Stomach (tissue), 19 donors: ENCODE data around the gene RPP25L. TPM values are rescaled to one million over a fixed set of nuclear protein-coding genes. Genes with fewer than 3 reads are reported as not detected.

Experiments
- DNase-seq, 2 donors: peaks; one replicate each; pipeline versions ENCODE4 v3.0.0 to v3.0.0-alpha.2; 2013 to 2019
- H3K27ac ChIP-seq, 5 donors: fragments of 200-600 bp in 4 of 5; sonication (generic) in 4 of 5; one replicate each; pipeline ENCODE4 v1.5.1; 2013 to 2019; ENCODE audit warnings: mild to moderate bottlenecking in 1 of 5, moderate library complexity in 1 of 5
- H3K27me3 ChIP-seq, 3 donors: fragments of 200-600 bp; sonication (generic); one replicate each; pipeline ENCODE4 v1.5.1; 2017 to 2019; ENCODE audit warnings: mixed run types in 1 of 3
- H3K36me3 ChIP-seq, 4 donors: fragments of 200-600 bp; sonication (generic); 1 replicate in 3 of 4; 2 replicates in 1 of 4; pipeline ENCODE4 v1.5.1; 2016 to 2019
- H3K4me1 ChIP-seq, 4 donors: fragments of 200-600 bp; sonication (generic); one replicate each; pipeline ENCODE4 v1.5.1; 2016 to 2019
- H3K4me3 ChIP-seq, 4 donors: fragments of 200-600 bp; sonication (generic) in 3 of 4; one replicate each; pipeline ENCODE4 v1.5.1; 2016 to 2019; ENCODE audit warnings: mild to moderate bottlenecking in 1 of 4
- H3K9me3 ChIP-seq, 4 donors: fragments of 200-600 bp; sonication (generic); one replicate each; pipeline ENCODE4 v1.5.1; 2016 to 2019
- EP300 ChIP-seq: sonication (generic); formaldehyde crosslinking; IDR thresholded peaks from one replicate; pipeline ENCODE4 v1.6.1; 2017; ENCODE audit warnings: antibody characterized with exemption
- POLR2A ChIP-seq, 4 donors: fragments of 450-650 bp; IDR thresholded peaks; one replicate each; pipeline ENCODE4 v1.6.1; 2016; ENCODE audit warnings: antibody characterized with exemption in 4 of 4, control low read depth in 2 of 4, mild to moderate bottlenecking in 1 of 4, moderate library complexity in 1 of 4
- POLR2AphosphoS5 ChIP-seq, 3 donors: sonication (generic); formaldehyde crosslinking; IDR thresholded peaks; one replicate each; pipeline ENCODE4 v1.6.1; 2016; ENCODE audit warnings: antibody characterized with exemption in 3 of 3
- WGBS, 5 donors: extraction: QIAGEN DNeasy Blood & Tissue Kit in 3 of 5; methylation state at CpG; one replicate each; pipeline versions ENCODE4 v1.1.5 to v1.1.7; 2013 to 2018; 5-methylcytosine and 5-hydroxymethylcytosine counted together
- intact Hi-C: fragments of 100-400 bp; cut with DNase I; formaldehyde crosslinking; loops from one replicate; pipeline ENCODE4 v1.15.1; 2023; ENCODE audit warnings: low total_unique reads
- long read RNA-seq, 10 donors: transcript quantifications; one replicate each; lab custom pipeline, GENCODE V29; 2026
- polyA plus RNA-seq, 3 donors: library from polyadenylated mRNA; stranded (reverse); fragments of 200-250 nt; gene quantifications; one replicate each; pipeline ENCODE4 v1.2.3, GENCODE V29; 2013
- total RNA-seq, 5 donors: library from RNA; depleted of rRNA; stranded (reverse); fragments of >200 nt; gene quantifications; one replicate each; pipeline versions ENCODE4 v1.1.0 to v1.2.3, GENCODE V29; 2014 to 2016
- TF ChIP-seq, protein P1 (sequence below), 7 experiments: fragments of 450-650 bp in 4 of 7; fragments of 200-600 bp in 3 of 7; sonication (generic) in 3 of 7; IDR thresholded peaks; one replicate each; pipeline ENCODE4 v1.5.1; 2016 to 2019; ENCODE audit warnings: antibody characterized with exemption in 7 of 7, control low read depth in 2 of 7, mild to moderate bottlenecking in 1 of 7
- donor health status: healthy with polysubstance abuse.
- donor health status: Bipolar disorder and iron deficiency.
- donor health status: healthy.

The RPP25L gene, protein sequence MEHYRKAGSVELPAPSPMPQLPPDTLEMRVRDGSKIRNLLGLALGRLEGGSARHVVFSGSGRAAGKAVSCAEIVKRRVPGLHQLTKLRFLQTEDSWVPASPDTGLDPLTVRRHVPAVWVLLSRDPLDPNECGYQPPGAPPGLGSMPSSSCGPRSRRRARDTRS
- 10 to 100 TPM in 4 of 5 donors, 1 to 10 TPM in 1; 2.9 to 49.5 (median 16.5) TPM for total RNA-seq
- polyA plus RNA-seq: 10 to 100 TPM; 28.9 to 40.4 (median 37.9) TPM
- long read RNA-seq, donor 1, partial matches to known transcripts: 7 of 11 reads
- long read RNA-seq, donor 1, other reads (novel, unspliced or antisense): 0 of 11 reads
- long read RNA-seq, donor 2, transcript RPP25L-202 (2 exons, 888 nt): major isoform, 12 of 13 reads
- long read RNA-seq, donor 2, partial matches to known transcripts: 0 of 13 reads
- long read RNA-seq, donor 2, other reads (novel, unspliced or antisense): 0 of 13 reads
- long read RNA-seq, donor 3, transcript RPP25L-202 (2 exons, 888 nt): major isoform, 8 of 8 reads
- long read RNA-seq, donor 3, partial matches to known transcripts: 0 of 8 reads
- long read RNA-seq, donor 3, other reads (novel, unspliced or antisense): 0 of 8 reads
- long read RNA-seq, donor 4, partial matches to known transcripts: 0 of 2 reads
- long read RNA-seq, donor 4, other reads (novel, unspliced or antisense): 0 of 2 reads
- long read RNA-seq, donor 5, transcript RPP25L-202 (2 exons, 888 nt): major isoform, 10 of 14 reads
- long read RNA-seq, donor 5, partial matches to known transcripts: 0 of 14 reads
- long read RNA-seq, donor 5, other reads (novel, unspliced or antisense): 0 of 14 reads
- long read RNA-seq, donor 6, transcript RPP25L-202 (2 exons, 888 nt): major isoform, 22 of 49 reads
- long read RNA-seq, donor 6, partial matches to known transcripts: 23 of 49 reads
- long read RNA-seq, donor 6, other reads (novel, unspliced or antisense): 0 of 49 reads
- long read RNA-seq, donor 7, transcript RPP25L-202 (2 exons, 888 nt): major isoform, 12 of 29 reads
- long read RNA-seq, donor 7, partial matches to known transcripts: 14 of 29 reads
- long read RNA-seq, donor 7, other reads (novel, unspliced or antisense): 0 of 29 reads
- long read RNA-seq, donor 8, transcript RPP25L-202 (2 exons, 888 nt): major isoform, 10 of 16 reads
- long read RNA-seq, donor 8, transcript RPP25L-201 (2 exons, 1,092 nt): minor isoform, 6 of 16 reads
- long read RNA-seq, donor 8, partial matches to known transcripts: 0 of 16 reads
- long read RNA-seq, donor 8, other reads (novel, unspliced or antisense): 0 of 16 reads
- long read RNA-seq, donor 9, transcript RPP25L-202 (2 exons, 888 nt): major isoform, 9 of 34 reads
- long read RNA-seq, donor 9, partial matches to known transcripts: 23 of 34 reads
- long read RNA-seq, donor 9, other reads (novel, unspliced or antisense): 0 of 34 reads
- long read RNA-seq, donor 10, transcript RPP25L-202 (2 exons, 888 nt): major isoform, 5 of 6 reads
- long read RNA-seq, donor 10, partial matches to known transcripts: 0 of 6 reads
- long read RNA-seq, donor 10, other reads (novel, unspliced or antisense): 0 of 6 reads

DNA sequence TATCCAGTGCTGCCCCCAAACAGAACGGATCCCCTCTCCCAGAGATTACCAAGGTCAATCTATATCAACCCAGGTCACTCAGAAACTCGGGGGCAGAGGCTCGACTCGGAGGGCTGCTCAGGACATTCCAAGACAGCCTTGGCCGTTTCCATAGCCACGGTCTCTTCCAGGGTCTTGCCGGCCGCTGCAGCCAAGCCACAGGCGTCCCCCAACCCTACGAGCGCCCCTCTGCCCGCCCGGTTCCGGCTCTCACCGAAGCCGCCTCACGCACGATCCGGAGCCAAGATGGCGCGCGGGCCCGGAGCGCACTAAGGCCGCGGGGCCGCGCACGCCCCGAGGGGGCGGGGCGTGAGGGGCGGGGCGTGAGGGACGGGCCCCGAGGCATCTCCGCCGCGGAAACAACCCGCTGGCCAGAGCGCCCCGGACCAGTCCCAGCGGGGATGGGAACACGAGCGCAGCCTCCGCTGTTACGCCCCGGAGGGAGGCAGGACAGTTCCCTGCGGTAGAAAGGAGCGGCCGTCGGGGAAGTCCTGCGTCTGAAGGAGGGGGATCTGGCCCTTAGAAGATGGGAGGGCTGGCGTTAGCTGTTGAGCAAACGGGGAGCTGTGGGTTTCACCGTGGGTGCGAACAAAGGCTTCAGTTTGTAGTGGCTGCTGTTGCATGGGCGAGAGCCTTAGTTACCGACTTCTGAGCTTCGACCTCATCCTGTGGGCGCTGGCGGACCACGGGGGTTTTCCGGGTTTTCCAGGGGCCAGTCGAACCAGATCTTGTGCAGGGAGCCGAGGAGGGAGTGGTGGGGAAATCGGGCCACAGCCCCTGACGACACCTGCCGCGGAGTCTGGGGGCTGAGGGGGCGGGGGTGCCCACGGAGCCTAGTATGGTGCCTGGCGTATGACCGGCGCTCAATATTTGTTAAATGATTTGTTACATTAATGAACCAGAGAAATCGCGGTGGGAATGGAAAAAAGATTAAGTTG, at the start of gene RPP25L:
Gene RPP25L, minus strand, starts transcription at position 287 of the 977 bp plus-strand sequence. CDS start 801 bp downstream, outside the sequence.
- intact Hi-C loops: no loop called here
- 0 to 1% (median 1%) methylated on average over 45 to 77 of the region's 77 CpGs for WGBS, 5 donors
- H3K4me3 ChIP-seq: peak within 1 kb of the TSS; percentile 57 to 75 (median 63)
- H3K27ac ChIP-seq: peak within 1 kb of the TSS; percentile 77 to 89 (median 88)
- peaks cover 20 to 30% (median 25%) of the 10 kb centered on the region in 4 donors for H3K4me1 ChIP-seq
- peak; percentile 91 to 96 for DNase-seq
- TF ChIP-seq, protein P1, sequence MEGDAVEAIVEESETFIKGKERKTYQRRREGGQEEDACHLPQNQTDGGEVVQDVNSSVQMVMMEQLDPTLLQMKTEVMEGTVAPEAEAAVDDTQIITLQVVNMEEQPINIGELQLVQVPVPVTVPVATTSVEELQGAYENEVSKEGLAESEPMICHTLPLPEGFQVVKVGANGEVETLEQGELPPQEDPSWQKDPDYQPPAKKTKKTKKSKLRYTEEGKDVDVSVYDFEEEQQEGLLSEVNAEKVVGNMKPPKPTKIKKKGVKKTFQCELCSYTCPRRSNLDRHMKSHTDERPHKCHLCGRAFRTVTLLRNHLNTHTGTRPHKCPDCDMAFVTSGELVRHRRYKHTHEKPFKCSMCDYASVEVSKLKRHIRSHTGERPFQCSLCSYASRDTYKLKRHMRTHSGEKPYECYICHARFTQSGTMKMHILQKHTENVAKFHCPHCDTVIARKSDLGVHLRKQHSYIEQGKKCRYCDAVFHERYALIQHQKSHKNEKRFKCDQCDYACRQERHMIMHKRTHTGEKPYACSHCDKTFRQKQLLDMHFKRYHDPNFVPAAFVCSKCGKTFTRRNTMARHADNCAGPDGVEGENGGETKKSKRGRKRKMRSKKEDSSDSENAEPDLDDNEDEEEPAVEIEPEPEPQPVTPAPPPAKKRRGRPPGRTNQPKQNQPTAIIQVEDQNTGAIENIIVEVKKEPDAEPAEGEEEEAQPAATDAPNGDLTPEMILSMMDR (IDR thresholded peaks at IDR 0.05): no peak
- no peak for TF ChIP-seq EP300
- peak; percentile 80 to 92 (median 88) for TF ChIP-seq POLR2AphosphoS5 (IDR thresholded peaks at IDR 0.05)
- peak in 1 of 4 donors; percentile 32 for TF ChIP-seq POLR2A (IDR thresholded peaks at IDR 0.05)
- peaks cover 25 to 43% (median 35%) of the 10 kb centered on the region in 4 donors for H3K36me3 ChIP-seq
- no peaks in the 10 kb centered on the region for H3K9me3 ChIP-seq
- no peaks in the 10 kb centered on the region for H3K27me3 ChIP-seq

DNA sequence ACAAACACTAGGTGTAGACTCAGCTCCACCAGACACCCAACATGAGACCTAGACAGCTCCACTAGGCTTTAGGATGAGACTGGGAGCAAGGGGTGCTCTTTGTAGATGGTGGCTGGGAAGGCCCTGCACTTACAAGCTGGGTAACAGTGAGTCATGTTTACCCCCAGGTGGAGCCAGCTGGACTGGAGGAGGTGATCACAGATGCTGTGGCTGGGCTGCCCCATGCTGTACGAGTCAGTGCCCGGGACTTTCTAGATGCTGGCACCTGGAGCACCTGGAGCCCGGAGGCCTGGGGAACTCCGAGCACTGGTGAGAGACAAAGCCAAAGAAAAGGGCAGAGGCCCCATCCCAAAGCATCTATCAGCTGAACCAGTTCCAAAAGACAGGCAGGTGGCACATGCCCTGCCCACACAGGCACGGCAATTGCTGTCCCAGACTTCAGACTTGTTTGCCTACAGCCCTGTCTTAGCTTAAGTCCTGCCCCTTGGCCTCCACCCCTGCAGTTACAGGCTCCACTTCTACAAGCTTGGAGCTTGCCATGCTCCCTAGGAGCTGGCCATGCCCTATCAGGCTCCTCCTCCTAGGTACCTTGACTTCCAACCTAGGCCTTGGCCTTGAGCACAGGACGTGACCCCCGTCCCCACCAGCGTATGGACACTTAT, 47.8 kb upstream of the RPP25L start:
- H3K27ac ChIP-seq: no peak overlapping the region
- intact Hi-C loops: no loop called here
- no peaks in the 10 kb centered on the region for H3K27me3 ChIP-seq
- WGBS, 5 donors: 72 to 97% (median 79%) methylated on average over 6 to 8 of the region's 8 CpGs
- no peak overlapping the region for H3K4me3 ChIP-seq
- no peak for TF ChIP-seq POLR2AphosphoS5 (IDR thresholded peaks at IDR 0.05)
- TF ChIP-seq, protein P1 (IDR thresholded peaks at IDR 0.05): no peak
- no peak for TF ChIP-seq EP300
- TF ChIP-seq POLR2A (IDR thresholded peaks at IDR 0.05): no peak
- H3K36me3 ChIP-seq: peaks cover 0 to 34% (median 15%) of the 10 kb centered on the region in 4 donors
- H3K9me3 ChIP-seq: no peaks in the 10 kb centered on the region
- DNase-seq: no peak
- peaks cover 6 to 23% (median 17%) of the 10 kb centered on the region in 4 donors for H3K4me1 ChIP-seq

DNA sequence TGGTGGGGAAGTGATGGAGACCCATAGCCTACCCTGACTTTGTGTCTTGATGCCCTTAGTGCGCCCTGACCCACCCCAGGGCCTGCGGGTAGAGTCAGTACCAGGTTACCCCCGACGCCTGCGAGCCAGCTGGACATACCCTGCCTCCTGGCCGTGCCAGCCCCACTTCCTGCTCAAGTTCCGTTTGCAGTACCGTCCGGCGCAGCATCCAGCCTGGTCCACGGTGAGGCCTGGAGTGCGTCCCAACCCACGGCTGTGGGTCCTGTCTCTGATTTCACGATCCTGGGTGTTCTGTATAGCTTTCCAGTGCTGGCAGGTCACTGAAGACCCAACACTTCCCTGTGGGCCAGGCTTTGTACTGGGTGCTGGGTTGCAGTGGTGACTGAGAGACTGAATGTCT, 46.6 kb upstream of the RPP25L start:
- 86 to 94% (median 89%) methylated on average over 14 of the region's 14 CpGs for WGBS, 5 donors
- peaks cover 0 to 34% (median 15%) of the 10 kb centered on the region in 4 donors for H3K36me3 ChIP-seq
- no peak overlapping the region for H3K27ac ChIP-seq
- H3K27me3 ChIP-seq: no peaks in the 10 kb centered on the region
- intact Hi-C loops: no loop called here
- H3K4me1 ChIP-seq: peaks cover 18 to 26% (median 22%) of the 10 kb centered on the region in 4 donors
- no peak for DNase-seq
- H3K9me3 ChIP-seq: no peaks in the 10 kb centered on the region
- TF ChIP-seq, protein P1 (IDR thresholded peaks at IDR 0.05): no peak
- TF ChIP-seq EP300 (no peak), POLR2A (IDR thresholded peaks at IDR 0.05) (no peak), POLR2AphosphoS5 (IDR thresholded peaks at IDR 0.05) (no peak)
- no peak overlapping the region for H3K4me3 ChIP-seq
